HepG2 (cell line): ENCODE measurements around the gene PIGN. TPM values are rescaled to one million over a fixed set of nuclear protein-coding genes. Genes with fewer than 3 reads are reported as not detected.

Source experiments
- ATAC-seq: fragments of 200-7000 bp; cut with Tn5 transposase; 3 replicates; pipeline ENCODE4 v1.9.1; 2020; ENCODE audit warnings: mild to moderate bottlenecking, moderate library complexity
- BruUV-seq: library from RNA; stranded (reverse); fragments of 400-500 nt; replicated peaks from 2 replicates; lab custom pipeline; 2021; lab: Mats Ljungman, UMichigan
- CTCF ChIA-PET: fragments of 300-600 bp; formaldehyde crosslinking; extraction: SDS; loops from one replicate; lab custom pipeline; 2021; ENCODE audit warnings: low total read pairs, inconsistent platforms, low intra/inter-chr PET ratio; lab: Yijun Ruan, JAX
- POLR2A ChIA-PET: fragments of 350-600 bp; sonication (Branson Sonifier 250); formaldehyde crosslinking; loops from one replicate; lab custom pipeline; 2020; ENCODE audit warnings: antibody characterized with exemption, inconsistent platforms; lab: Yijun Ruan, JAX
- DNase-seq: peaks from one replicate; pipeline ENCODE4 v3.0.0-alpha.2; 2015; ENCODE audit warnings: low spot score
- FAIRE-seq: peaks from 3 replicates; lab custom pipeline; 2011; peaks lifted over from hg19 to GRCh38; lab: Jason Lieb, UNC
- H2AFZ ChIP-seq: one replicate; pipeline ENCODE4 v1.6.1; 2011; ENCODE audit warnings: low read length, inconsistent platforms
- H3K27ac ChIP-seq: fragments of 300-600 bp; 3 replicates; pipeline ENCODE4 v1.8.0; 2011; ENCODE audit warnings: mixed run types, mild to moderate bottlenecking, mixed read lengths, low read length, inconsistent platforms; ENCODE audit not compliant: insufficient read depth; ENCODE audit errors: extremely low read length
- H3K27me3 ChIP-seq, 2 experiments: fragments of 200-600 bp in 1 of 2; 2 replicates in 1 of 2; 3 replicates in 1 of 2; pipeline versions ENCODE4 v1.6.0 to v1.8.0; 2011; ENCODE audit warnings: low read length in 2 of 2, mild to moderate bottlenecking in 2 of 2, moderate library complexity in 2 of 2, inconsistent platforms in 1 of 2; ENCODE audit not compliant: insufficient read depth in 2 of 2, control insufficient read depth in 1 of 2
- H3K36me3 ChIP-seq, 2 experiments: fragments of 200-600 bp in 1 of 2; replicated peaks in 1 of 2; 2 replicates in 1 of 2; 3 replicates in 1 of 2; pipeline versions ENCODE4 v1.5.1 to v1.8.0; 2011; ENCODE audit warnings: low read length in 2 of 2, inconsistent platforms in 1 of 2; ENCODE audit not compliant: insufficient read depth in 2 of 2, control insufficient read depth in 1 of 2
- H3K4me1 ChIP-seq: 2 replicates; pipeline ENCODE4 v1.5.1; 2012; ENCODE audit warnings: low read length, inconsistent platforms; ENCODE audit not compliant: insufficient read depth
- H3K4me2 ChIP-seq: 2 replicates; pipeline ENCODE4 v1.6.0; 2011; ENCODE audit warnings: low read depth, low read length, inconsistent platforms
- H3K4me3 ChIP-seq, 3 experiments: fragments of 200-600 bp in 1 of 3; sonication (generic), shearing (Covaris generic) in 1 of 3; replicated peaks in 1 of 3; 2 replicates each; pipeline ENCODE4 v1.5.1; 2011 to 2016; ENCODE audit warnings: low read length in 3 of 3, inconsistent platforms in 2 of 3, low read depth in 2 of 3, mild to moderate bottlenecking in 2 of 3, control low read depth in 1 of 3, mixed read lengths in 1 of 3; ENCODE audit not compliant: insufficient read depth in 1 of 3
- H3K79me2 ChIP-seq: one replicate; pipeline ENCODE4 v1.6.1; 2011; ENCODE audit warnings: low read length, inconsistent platforms; ENCODE audit not compliant: insufficient read depth
- H3K9ac ChIP-seq: 2 replicates; pipeline ENCODE4 v1.6.0; 2011; ENCODE audit warnings: mild to moderate bottlenecking, low read depth, low read length, inconsistent platforms; ENCODE audit not compliant: insufficient read depth
- H3K9me3 ChIP-seq: 2 replicates; pipeline ENCODE4 v1.5.1; 2012; ENCODE audit warnings: mild to moderate bottlenecking, low read length
- H4K20me1 ChIP-seq: 2 replicates; pipeline ENCODE4 v1.6.0; 2011; ENCODE audit warnings: inconsistent platforms, mild to moderate bottlenecking, low read length, moderate library complexity; ENCODE audit not compliant: insufficient read depth
- FIP1L1 ChIP-seq: fragments of 200-400 bp; formaldehyde crosslinking; IDR thresholded peaks from 2 replicates; pipeline ENCODE4 v1.6.1; 2018; ENCODE audit warnings: low read depth, mild to moderate bottlenecking, low read length, moderate library complexity, borderline replicate concordance; ENCODE audit not compliant: insufficient read depth
- GATAD1 ChIP-seq: IDR thresholded peaks from 2 replicates; pipeline ENCODE4 v1.6.1; 2016; ENCODE audit warnings: missing genetic modification reagents, missing compliant biosample characterization
- KAT8 ChIP-seq: IDR thresholded peaks from 2 replicates; pipeline ENCODE4 v1.6.1; 2016; ENCODE audit warnings: missing genetic modification reagents, missing compliant biosample characterization
- LRRFIP1 ChIP-seq: sonication (generic); formaldehyde crosslinking; conservative IDR thresholded peaks from 2 replicates; pipeline ENCODE4 v1.4.0; 2020; ENCODE audit warnings: missing genetic modification reagents
- ONECUT2 ChIP-seq: sonication (generic); formaldehyde crosslinking; IDR thresholded peaks from 2 replicates; pipeline ENCODE4 v1.4.0; 2020; ENCODE audit warnings: missing genetic modification reagents
- SNAPC2 ChIP-seq: sonication (generic); formaldehyde crosslinking; IDR thresholded peaks from 2 replicates; pipeline ENCODE4 v1.8.1; 2022; ENCODE audit warnings: mild to moderate bottlenecking, missing genetic modification reagents
- SRSF9 ChIP-seq: fragments of 200-400 bp; formaldehyde crosslinking; IDR thresholded peaks from 2 replicates; pipeline ENCODE4 v1.6.1; 2018; ENCODE audit warnings: borderline replicate concordance, mild to moderate bottlenecking, low read depth, low read length; ENCODE audit not compliant: insufficient read depth, poor library complexity, severe bottlenecking
- TCF12 ChIP-seq, 2 experiments: fragments of 450-650 bp in 1 of 2; sonication (generic) in 1 of 2; formaldehyde crosslinking in 1 of 2; IDR thresholded peaks; 2 replicates each; pipeline versions ENCODE4 v1.6.1 to v1.8.0; 2017 to 2022; ENCODE audit warnings: antibody characterized with exemption in 1 of 2, mild to moderate bottlenecking in 1 of 2, missing genetic modification reagents in 1 of 2, moderate library complexity in 1 of 2
- ZBED4 ChIP-seq: sonication (generic); formaldehyde crosslinking; IDR thresholded peaks from 2 replicates; pipeline ENCODE4 v1.4.0; 2020; ENCODE audit warnings: missing genetic modification reagents, borderline replicate concordance
- ZNF136 ChIP-seq: sonication (generic); formaldehyde crosslinking; IDR thresholded peaks from 2 replicates; pipeline ENCODE4 v1.8.1; 2022; ENCODE audit warnings: low read depth, mild to moderate bottlenecking, moderate library complexity, missing genetic modification reagents
- ZNF24 ChIP-seq: fragments of 450-650 bp; IDR thresholded peaks from 2 replicates; pipeline ENCODE4 v1.6.1; 2017; ENCODE audit warnings: antibody characterized with exemption, mild to moderate bottlenecking
- ZNF333 ChIP-seq: sonication (generic); formaldehyde crosslinking; IDR thresholded peaks from 2 replicates; pipeline ENCODE4 v1.4.0; 2020; ENCODE audit warnings: mild to moderate bottlenecking, missing genetic modification reagents, borderline replicate concordance
- ZSCAN22 ChIP-seq: sonication (generic); formaldehyde crosslinking; IDR thresholded peaks from 2 replicates; pipeline ENCODE4 v1.4.0; 2020; ENCODE audit warnings: mild to moderate bottlenecking, missing genetic modification reagents
- WGBS: methylation state at CpG from one replicate; pipeline ENCODE4 v1.1.6; 2017; ENCODE audit warnings: low lambda C conversion rate; 5-methylcytosine and 5-hydroxymethylcytosine counted together
- in situ Hi-C: cut with HindIII; loops from 2 replicates; pipeline ENCODE4 v1.10.0; 2017; ENCODE audit warnings: low pct_unique_long_range_greater_than_20kb; ENCODE audit not compliant: extremely low pct_ligation_motif_present
- intact Hi-C: fragments of 100-400 bp; cut with micrococcal nuclease; formaldehyde crosslinking; loops from one replicate; pipeline ENCODE4 v1.10.0; 2022; ENCODE audit not compliant: unreplicated experiment
- polyA plus RNA-seq, 8 experiments: library from polyadenylated mRNA; depleted of rRNA in 3 of 8; stranded (reverse) in 7 of 8; unstranded in 1 of 8; fragments of >200 nt; fragmentation: Illumina TruSeq in 4 of 8; extraction: Trizol in 4 of 8; gene quantifications; 2 replicates each; pipeline versions ENCODE4 v1.2.1 to v1.2.3, GENCODE V29; 2011 to 2016; ENCODE audit warnings: low read depth in 4 of 8, missing spikeins in 1 of 8, mixed read lengths in 1 of 8; ENCODE audit not compliant: insufficient read depth in 1 of 8
- total RNA-seq, 5 experiments: library from RNA; depleted of rRNA; stranded (reverse); fragments of >200 nt; fragmentation: Illumina TruSeq; extraction: Trizol; gene quantifications; 2 replicates each; pipeline ENCODE4 v1.2.3, GENCODE V29; 2016; ENCODE audit warnings: low read depth in 1 of 5

The PIGN gene
- total and polyA plus RNA-seq, 2 of the 13 experiments (the other 11 are each of a cell fraction or from before 2014, with no cell fraction given), result 15.5 to 33.6 TPM

- CTCF ChIA-PET, result no interaction called here
- Histone ChIP-seq H3K27ac (no peak overlapping the region), H3K4me3 (no peak overlapping the region), H3K4me2 (no peak overlapping the region), H3K9ac (no peak overlapping the region), H2AFZ (no peak overlapping the region), H3K9me3 (no peaks in the 10 kb centered on the region; the same call in 1 of the 2 replicates), H3K27me3 (peaks cover 0 to 1% of the 10 kb centered on the region in 2 experiments; a peak in 2 of 5 replicates), H3K4me1 (no peaks in the 10 kb centered on the region), H3K79me2 (no peaks in the 10 kb centered on the region), H3K36me3 (no peaks in the 10 kb centered on the region), H4K20me1 (no peaks in the 10 kb centered on the region)
- 3% methylated on average over 3 of the region's 3 CpGs for WGBS
- TF ChIP-seq ONECUT2 (CRISPR knock-in tag), result no peak
- no peak for TF ChIP-seq KAT8 (CRISPR knock-in tag)
- no peak for TF ChIP-seq SNAPC2 (CRISPR knock-in tag)
- POLR2A ChIA-PET, result no interaction called here
- ATAC-seq (no peak), FAIRE-seq (no peak), DNase-seq (no peak)
- intact Hi-C loops, result no loop called here
- in situ Hi-C loops, result no loop called here
- no TSS peak for BruUV-seq
Measured at GRCh38 chr18:62009521-62009920, 177.3 kb downstream of the PIGN start.

- Histone ChIP-seq H3K27me3 (no peaks in the 10 kb centered on the region), H3K27ac (no peak overlapping the region), H3K9me3 (no peaks in the 10 kb centered on the region; the same call in 1 of the 2 replicates), H3K4me2 (no peak overlapping the region), H2AFZ (no peak overlapping the region), H4K20me1 (no peaks in the 10 kb centered on the region), H3K4me1 (no peaks in the 10 kb centered on the region), H3K79me2 (no peaks in the 10 kb centered on the region), H3K36me3 (no peaks in the 10 kb centered on the region), H3K9ac (no peak overlapping the region), H3K4me3 (no peak overlapping the region)
- ChIA-PET POLR2A (no interaction called here), CTCF (no interaction called here)
- no TSS peak for BruUV-seq
- intact Hi-C loops (no loop called here), in situ Hi-C loops (no loop called here)
- DNase-seq (no peak), ATAC-seq (no peak), FAIRE-seq (no peak)
- no peak for TF ChIP-seq ZNF24
- TF ChIP-seq ZSCAN22, result no peak
- no peak for TF ChIP-seq ZNF333 (CRISPR knock-in tag)
- no peak for TF ChIP-seq SRSF9
- no peak for TF ChIP-seq ZNF136 (CRISPR knock-in tag)
- no peak for TF ChIP-seq TCF12 (IDR thresholded peaks at IDR 0.05)
- no peak for TF ChIP-seq TCF12 (CRISPR knock-in tag; IDR thresholded peaks at IDR 0.05)
- no peak for TF ChIP-seq GATAD1 (CRISPR knock-in tag)
- TF ChIP-seq ZBED4 (CRISPR knock-in tag), result no peak
- no peak for TF ChIP-seq FIP1L1
- no peak for TF ChIP-seq LRRFIP1 (CRISPR knock-in tag)
Measured at GRCh38 chr18:62001396-62001795, 185.5 kb downstream of the PIGN start.
